NOMO-1 treated with DMSO at 0.1 percent for 48 hours (cell line): ENCODE results near the gene KRT20.

ENCODE experiments used
- DNase-seq: peaks from one replicate; lab custom pipeline; 2025; ENCODE audit not compliant: unreplicated experiment; lab: John Stamatoyannopoulos, UW

KRT20 gene

GRCh38 chr17:40884708-40885512 lies at the start of gene KRT20:
TSS of gene KRT20 (minus strand) at chr17:40885242. CDS start at chr17:40885185, 57 bp downstream.
- DNase-seq: no peak

GRCh38 chr17:40932608-40933007 lies 47.6 kb upstream of the KRT20 start:
- DNase-seq: no peak

GRCh38 chr17:40931311-40931710 lies 46.3 kb upstream of the KRT20 start:
- no peak for DNase-seq

- DNase-seq: no peak
These were observed 41.3 kb upstream of the KRT20 start for GRCh38 chr17:40926341-40926740.

- peak; percentile 73 for DNase-seq
These were observed 37.2 kb upstream of the KRT20 start for GRCh38 chr17:40922239-40922638.

- DNase-seq: no peak
These were observed 36.0 kb upstream of the KRT20 start for GRCh38 chr17:40921026-40921425.

- DNase-seq: peak; percentile 25
These were observed 32.1 kb upstream of the KRT20 start for GRCh38 chr17:40917116-40917515.

GRCh38 chr17:40916366-40916765 lies 31.3 kb upstream of the KRT20 start:
- DNase-seq: no peak

- DNase-seq: peak; percentile 93
These were observed 30.7 kb upstream of the KRT20 start for GRCh38 chr17:40915721-40916256.

GRCh38 chr17:40915199-40915661 lies 30.2 kb upstream of the KRT20 start:
- DNase-seq: peak; percentile 73

GRCh38 chr17:40914075-40914855 lies 29.2 kb upstream of the KRT20 start:
- no peak for DNase-seq

GRCh38 chr17:40912486-40913210 lies 27.6 kb upstream of the KRT20 start:
- peak; percentile 66 for DNase-seq

GRCh38 chr17:40910441-40910841 lies 25.4 kb upstream of the KRT20 start:
- no peak for DNase-seq

- peak; percentile 70 for DNase-seq
These were observed 24.7 kb upstream of the KRT20 start for GRCh38 chr17:40909755-40910154.

GRCh38 chr17:40909351-40909750 lies 24.3 kb upstream of the KRT20 start:
- peak; percentile 72 for DNase-seq

- DNase-seq: no peak
These were observed 21.6 kb upstream of the KRT20 start for GRCh38 chr17:40906613-40907012.

- DNase-seq: no peak
These were observed 20.3 kb upstream of the KRT20 start for GRCh38 chr17:40905370-40905769.

GRCh38 chr17:40903129-40903847 lies 18.2 kb upstream of the KRT20 start:
- DNase-seq: peak; percentile 89

- no peak for DNase-seq
These were observed 17.5 kb upstream of the KRT20 start for GRCh38 chr17:40902498-40902897.

- DNase-seq: no peak
These were observed 17.0 kb upstream of the KRT20 start for GRCh38 chr17:40901981-40902474.
